Fibroblast of skin of left biceps (primary cell): ENCODE data around the gene TYW1B.
"Not testable (repeated sequence)": the region's sequence is repeated elsewhere in the genome, so short reads cannot be mapped to it uniquely, and the experiment has no call there.

ENCODE experiments used
- DNase-seq, 2 experiments: peaks; one replicate each; pipeline ENCODE4 v3.0.0-alpha.2; 2013; ENCODE audit warnings: low read depth in 2 of 2

TYW1B gene

DNA sequence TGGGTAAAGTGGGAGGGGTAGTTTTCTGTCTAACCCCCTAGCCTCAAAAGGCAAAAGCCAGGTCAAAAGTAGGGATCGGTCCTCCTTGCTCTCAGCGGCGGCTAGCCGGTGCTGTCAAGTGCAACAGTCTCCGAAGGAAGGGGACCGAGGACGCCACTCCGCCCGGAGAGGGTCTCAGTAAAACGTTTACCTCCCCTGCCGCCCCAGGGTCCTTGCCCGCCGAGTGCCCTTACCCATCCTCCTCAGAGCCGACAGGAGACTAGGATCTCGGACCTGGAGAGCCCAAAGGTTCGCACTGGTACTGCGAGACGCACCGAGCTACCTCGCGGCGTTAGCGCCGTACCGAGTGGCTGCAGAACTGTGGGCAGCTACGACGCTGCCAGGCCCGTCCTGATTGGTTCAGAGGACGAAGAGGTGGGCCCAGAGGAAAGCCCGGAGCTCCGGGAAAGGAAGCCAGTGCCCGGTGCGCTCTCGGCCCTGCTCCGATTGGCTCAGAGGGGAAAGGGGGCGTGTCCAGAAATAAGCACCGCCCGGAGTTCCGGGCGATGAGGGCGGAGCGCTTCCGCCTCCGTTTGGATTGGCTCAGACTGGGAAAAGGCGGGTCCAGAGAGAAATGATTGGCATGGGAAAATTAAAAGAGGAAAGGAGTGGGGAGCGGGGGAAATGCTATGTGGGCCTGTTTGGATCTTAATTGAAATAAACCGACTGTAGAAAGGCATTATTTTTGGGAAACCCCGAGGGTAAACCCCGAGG, at the start of gene TYW1B:
TSS of gene TYW1B (minus strand) at position 362 of the 753 bp plus-strand sequence. CDS start at position 237, 125 bp downstream.
- DNase-seq, result peak; percentile 91 to 92

- not testable (repeated sequence) for DNase-seq
These were observed 39.6 kb upstream of the TYW1B start for GRCh38 chr7:72867591-72867990.

GRCh38 chr7:72858846-72859400, 30.9 kb upstream of the TYW1B start:
- DNase-seq, result not testable (repeated sequence)

DNA sequence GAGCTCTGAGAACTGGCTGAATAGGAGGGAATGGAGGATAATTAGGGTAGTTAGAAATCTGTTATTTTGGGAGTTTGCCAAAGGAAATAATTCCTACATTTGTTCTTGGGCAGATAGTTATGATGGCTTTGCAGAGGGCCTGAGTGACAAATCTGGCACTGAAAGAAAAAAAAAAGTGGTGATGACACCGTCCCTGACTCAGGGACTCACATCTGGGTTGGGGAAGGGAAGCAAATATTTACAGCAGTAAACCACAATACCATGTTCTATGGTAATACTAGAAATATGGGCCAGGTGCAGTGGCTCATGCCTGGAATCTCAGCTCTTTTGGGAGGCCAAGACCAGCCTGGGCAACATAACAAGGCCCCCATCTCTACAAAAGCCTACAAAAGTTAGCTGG, 29.9 kb upstream of the TYW1B start:
- DNase-seq, result not testable (repeated sequence)

GRCh38 chr7:72855261-72855660, 27.3 kb upstream of the TYW1B start:
- not testable (repeated sequence) for DNase-seq

DNA sequence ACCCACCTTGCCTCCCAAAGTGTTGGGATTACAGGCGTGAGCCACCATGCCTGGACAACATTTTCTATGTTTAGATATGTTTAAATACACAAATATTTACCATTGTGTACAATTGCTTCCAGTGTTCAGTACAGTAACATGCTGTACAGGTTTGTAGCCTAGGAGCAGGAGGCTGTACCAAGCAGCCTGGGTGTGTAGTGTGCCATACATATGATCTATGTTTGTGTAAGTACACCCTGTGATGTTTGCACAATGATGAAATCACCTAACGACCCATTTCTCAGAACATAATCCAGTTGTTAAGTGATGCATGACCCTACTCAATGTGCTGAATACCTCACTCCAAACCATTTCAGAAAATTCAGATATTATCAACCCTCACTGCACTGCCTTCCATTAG, 24.9 kb upstream of the TYW1B start:
- not testable (repeated sequence) for DNase-seq

DNA sequence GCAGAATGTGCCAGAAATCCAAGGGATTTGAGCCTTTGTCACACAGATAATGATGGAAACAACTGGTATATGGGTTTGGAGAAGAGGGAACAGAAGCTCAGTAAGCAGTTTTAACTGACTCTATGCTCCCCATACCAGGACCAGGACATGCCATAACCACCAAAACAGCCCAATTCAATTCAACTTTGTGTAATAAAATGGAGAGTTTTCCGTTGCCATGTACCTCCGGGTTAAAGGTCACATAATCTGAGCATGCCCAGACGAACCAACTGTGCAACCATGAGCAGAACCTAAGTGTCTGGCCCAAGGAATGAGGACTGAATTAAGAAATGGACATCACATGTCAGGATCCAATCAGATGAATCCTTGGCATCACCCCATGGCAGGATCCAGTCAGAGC, 22.7 kb upstream of the TYW1B start:
- DNase-seq, result not testable (repeated sequence)

- not testable (repeated sequence) for DNase-seq
These were observed 16.1 kb upstream of the TYW1B start for GRCh38 chr7:72844146-72844545.

- DNase-seq, result not testable (repeated sequence)
These were observed 15.2 kb upstream of the TYW1B start for GRCh38 chr7:72843166-72843565.

DNA sequence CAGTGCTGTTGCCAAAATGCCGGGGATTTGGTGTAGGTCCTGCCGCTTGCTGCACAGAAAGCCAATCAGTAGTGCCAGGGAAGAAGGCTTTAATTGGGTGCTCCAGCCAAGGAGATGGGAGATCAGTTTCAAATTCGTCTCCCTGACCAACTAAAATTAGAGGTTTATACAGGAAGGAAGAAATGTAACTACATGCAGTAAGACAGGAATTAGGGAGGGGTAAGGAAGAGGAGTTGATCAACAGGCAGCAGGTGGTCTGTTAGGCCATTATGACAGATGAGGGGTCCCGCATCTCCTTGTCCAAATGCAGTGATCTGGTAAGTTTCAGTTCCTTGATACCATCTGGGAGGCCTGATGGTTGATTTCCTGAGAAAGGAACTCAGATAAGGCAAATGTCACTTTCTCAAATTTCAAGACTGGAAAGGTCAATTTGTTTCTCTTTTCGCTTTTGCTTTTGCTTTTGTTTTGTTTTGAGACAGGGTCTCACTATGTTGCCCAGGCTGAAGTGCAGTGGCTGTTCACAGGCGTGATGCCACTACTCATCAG, 13.0 kb upstream of the TYW1B start:
- DNase-seq, result not testable (repeated sequence)

- not testable (repeated sequence) for DNase-seq
These were observed 10.3 kb upstream of the TYW1B start for GRCh38 chr7:72838315-72838714.

DNA sequence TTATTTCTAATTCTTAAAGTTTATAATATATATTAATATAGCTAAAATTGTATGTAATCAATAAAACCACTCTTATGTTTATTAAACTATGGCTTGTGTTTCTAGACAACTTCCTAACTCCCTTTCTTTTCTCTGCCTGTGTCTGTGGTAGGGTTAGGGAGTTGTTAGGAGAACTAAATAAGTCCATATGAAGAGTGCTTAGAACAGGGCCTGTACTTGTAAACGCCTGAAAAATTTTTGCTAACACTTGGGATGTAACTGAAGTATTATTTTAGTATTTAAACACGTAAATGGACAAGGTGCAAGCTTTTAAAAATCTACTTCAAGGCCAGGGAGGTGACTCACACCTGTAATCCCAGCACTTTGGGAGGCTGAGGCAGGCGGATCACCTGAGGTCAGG, 9.3 kb upstream of the TYW1B start:
- DNase-seq, result not testable (repeated sequence)

DNA sequence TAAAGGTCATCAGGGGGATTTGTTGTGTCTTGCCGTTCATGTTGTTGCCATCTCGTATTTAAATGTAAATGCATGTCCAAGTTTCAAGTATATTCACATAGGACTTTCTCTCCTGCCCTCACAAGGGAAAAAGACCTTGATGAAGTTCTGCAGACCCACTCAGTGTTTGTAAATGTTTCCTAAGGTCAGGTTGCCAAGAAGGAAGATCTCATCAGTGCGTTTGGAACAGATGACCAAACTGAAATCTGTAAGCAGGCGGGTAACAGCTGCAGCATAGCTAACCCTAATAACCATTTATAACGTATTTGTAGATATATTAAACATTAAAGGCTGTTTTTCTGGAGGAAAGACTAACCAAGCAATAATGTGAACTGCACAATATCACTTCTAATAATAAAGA, 2.6 kb upstream of the TYW1B start:
- DNase-seq, result not testable (repeated sequence)

- DNase-seq, result peak; percentile 33 to 41
These were observed 1.8 kb upstream of the TYW1B start for GRCh38 chr7:72829687-72830354.

DNA sequence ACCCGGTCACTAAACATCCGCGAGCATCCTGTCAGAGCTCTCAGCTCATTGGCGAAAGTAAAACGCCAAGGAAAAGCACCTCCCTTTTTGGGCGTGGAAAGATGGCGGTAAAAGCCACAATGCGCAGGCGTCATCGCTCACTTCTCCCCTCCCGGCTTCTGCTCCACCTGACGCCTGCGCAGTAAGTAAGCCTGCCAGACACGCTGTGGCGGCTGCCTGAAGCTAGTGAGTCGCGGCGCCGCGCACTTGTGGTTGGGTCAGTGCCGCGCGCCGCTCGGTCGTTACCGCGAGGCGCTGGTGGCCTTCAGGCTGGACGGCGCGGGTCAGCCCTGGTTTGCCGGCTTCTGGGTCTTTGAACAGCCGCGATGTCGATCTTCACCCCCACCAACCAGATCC, 1.3 kb upstream of the TYW1B start:
- peak; percentile 95 to 96 for DNase-seq

DNA sequence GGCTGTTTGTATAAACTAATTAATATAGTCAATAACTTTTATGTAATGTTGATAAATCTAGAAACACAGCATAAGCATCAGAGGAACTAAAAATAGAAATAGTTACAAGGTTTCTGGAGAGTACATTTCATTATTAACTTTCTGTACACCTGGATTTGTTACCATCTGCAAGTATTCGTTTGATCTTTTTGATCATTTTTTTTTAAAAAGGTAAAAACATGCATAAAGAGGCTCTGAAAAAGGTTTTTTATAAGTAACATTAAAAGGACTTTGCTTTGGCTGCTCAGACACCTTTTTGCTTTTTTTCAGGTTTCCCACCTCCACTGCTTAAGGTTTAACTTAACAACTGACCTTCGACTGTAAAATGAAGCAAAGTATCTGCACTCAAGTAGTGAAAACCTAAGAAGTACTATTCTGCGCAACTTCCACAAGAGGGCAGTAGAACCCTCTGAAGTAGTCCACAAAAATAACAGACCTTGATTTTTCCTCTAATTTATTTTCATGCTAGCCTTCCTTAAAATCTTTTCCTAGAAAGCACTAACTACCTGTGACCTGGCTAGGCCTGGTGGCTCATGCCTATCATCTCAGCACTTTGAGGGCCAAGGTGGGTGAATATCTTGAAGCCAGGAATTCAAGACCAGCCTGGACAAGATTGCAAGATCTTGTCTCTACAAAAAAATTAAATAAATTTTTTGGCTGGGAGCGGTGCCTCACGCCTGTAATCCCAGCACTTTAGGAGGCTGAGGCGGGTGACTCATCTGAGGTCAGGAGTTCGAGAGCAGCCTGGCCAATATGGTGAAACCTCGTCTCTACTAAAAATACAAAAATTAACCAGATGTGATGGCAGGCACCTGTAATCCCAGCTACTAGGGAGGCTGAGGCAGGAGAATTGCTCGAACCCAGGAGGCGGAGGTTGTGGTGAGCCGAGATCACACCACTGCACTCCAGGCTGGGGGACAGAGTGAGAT, 4.0 kb downstream of the TYW1B start:
- not testable (repeated sequence) for DNase-seq

DNA sequence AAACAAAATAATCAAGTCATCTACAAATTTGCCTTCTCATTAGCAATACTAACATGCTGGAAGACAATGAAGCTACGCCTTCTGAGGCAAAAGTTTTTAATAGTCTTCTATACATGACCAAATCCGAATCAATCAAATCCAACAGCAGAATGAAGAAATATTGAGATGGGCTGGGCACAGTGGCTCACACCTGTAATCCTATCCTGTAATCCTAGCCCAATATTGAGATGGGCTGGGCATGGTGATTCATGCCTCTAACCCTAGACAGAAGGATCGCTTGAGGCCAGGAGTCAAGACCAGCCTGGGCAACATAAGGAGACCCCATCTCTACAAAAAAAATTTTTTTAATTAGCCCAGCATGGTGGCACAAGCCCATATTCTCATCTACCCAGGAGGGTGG, 5.5 kb downstream of the TYW1B start:
- not testable (repeated sequence) for DNase-seq

GRCh38 chr7:72818663-72819361, 9.2 kb downstream of the TYW1B start:
- not testable (repeated sequence) for DNase-seq

DNA sequence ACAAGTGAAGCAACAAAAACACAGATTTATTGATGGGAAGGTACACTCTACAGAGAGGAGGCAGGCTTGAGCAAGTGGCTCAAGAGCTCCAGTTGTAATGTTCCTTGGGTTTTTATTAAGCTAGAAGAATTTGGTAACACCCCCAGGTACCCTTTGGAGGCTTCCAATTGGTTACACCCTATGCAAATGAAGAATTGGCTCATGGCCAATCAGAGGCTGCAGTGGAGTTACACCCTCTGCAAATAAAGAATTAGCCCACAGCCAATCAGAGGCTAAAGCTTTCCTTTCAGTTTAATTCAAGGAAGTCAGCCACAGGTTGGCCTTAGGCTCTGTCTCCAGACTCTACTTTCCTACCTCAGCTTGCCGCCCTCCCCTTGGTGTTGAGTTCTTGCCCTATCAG, 10.3 kb downstream of the TYW1B start:
- DNase-seq, result not testable (repeated sequence)

- DNase-seq, result not testable (repeated sequence)
These were observed 11.4 kb downstream of the TYW1B start for GRCh38 chr7:72816370-72817157.
